H1 (cell line): ENCODE results near the gene RAD51B. TPM values are rescaled to one million over a fixed set of nuclear protein-coding genes. Genes with fewer than 3 reads are reported as not detected.
A peak's percentile ranks its signal among the peaks of the same experiment; 100 is the strongest.

Experiments used
- CTCF ChIA-PET: fragments of 300-600 bp; sonication (Branson Sonifier 250); formaldehyde crosslinking; loops from one replicate; lab custom pipeline; 2021; ENCODE audit not compliant: partially characterized antibody; lab: Charles Lee
- POLR2A ChIA-PET: fragments of 300-600 bp; sonication (Branson Sonifier 250); formaldehyde crosslinking; loops from one replicate; lab custom pipeline; 2021; ENCODE audit warnings: inconsistent platforms; ENCODE audit not compliant: partially characterized antibody; lab: Charles Lee
- DNase-seq, 2 experiments: peaks; one replicate each; pipeline versions ENCODE4 v3.0.0 to v3.0.0-alpha.2; 2010 to 2022; ENCODE audit warnings: low spot score in 2 of 2, low read depth in 1 of 2, mixed read lengths in 1 of 2
- FAIRE-seq: peaks from 2 replicates; lab custom pipeline; 2011; peaks lifted over from hg19 to GRCh38; lab: Jason Lieb, UNC
- H2AFZ ChIP-seq: 2 replicates; pipeline ENCODE4 v1.8.1; 2012; ENCODE audit warnings: low read length, inconsistent platforms
- H2AK5ac ChIP-seq: 2 replicates; pipeline ENCODE4 v1.6.1; 2013; ENCODE audit warnings: low read depth, low read length
- H2BK120ac ChIP-seq: replicated peaks from 2 replicates; pipeline ENCODE3; 2013; ENCODE audit warnings: low read depth, low read length, inconsistent platforms
- H2BK12ac ChIP-seq: 2 replicates; pipeline ENCODE4 v1.6.1; 2013; ENCODE audit warnings: low read depth, low read length
- H2BK15ac ChIP-seq: 2 replicates; pipeline ENCODE4 v1.6.1; 2013; ENCODE audit warnings: low read length
- H2BK20ac ChIP-seq: 2 replicates; pipeline ENCODE4 v1.6.1; 2013; ENCODE audit warnings: low read length
- H2BK5ac ChIP-seq: 2 replicates; pipeline ENCODE4 v1.6.1; 2013; ENCODE audit warnings: low read depth, low read length
- H3K14ac ChIP-seq: 2 replicates; pipeline ENCODE4 v1.6.1; 2013; ENCODE audit warnings: inconsistent platforms; ENCODE audit not compliant: insufficient read length
- H3K18ac ChIP-seq: 2 replicates; pipeline ENCODE4 v1.6.1; 2013; ENCODE audit warnings: low read length; ENCODE audit errors: extremely low read depth
- H3K23ac ChIP-seq: 2 replicates; pipeline ENCODE4 v1.6.1; 2013; ENCODE audit warnings: inconsistent platforms; ENCODE audit not compliant: insufficient read length
- H3K23me2 ChIP-seq: 2 replicates; pipeline ENCODE4 v1.6.1; 2013; ENCODE audit warnings: low read depth, low read length
- H3K27ac ChIP-seq: 2 replicates; pipeline ENCODE4 v1.6.1; 2011; ENCODE audit warnings: low read depth, low read length, inconsistent platforms
- H3K27me3 ChIP-seq, 4 experiments: replicated peaks in 1 of 4; 1 replicate in 1 of 4; 2 replicates in 3 of 4; pipeline versions ENCODE4 v1.6.1 to v1.8.1; 2011 to 2013; ENCODE audit warnings: low read length in 3 of 4, mild to moderate bottlenecking in 3 of 4, inconsistent platforms in 2 of 4, mixed read lengths in 2 of 4, moderate library complexity in 1 of 4; ENCODE audit not compliant: control insufficient read depth in 3 of 4, insufficient read depth in 3 of 4; ENCODE audit errors: extremely low read depth in 1 of 4
- H3K36me3 ChIP-seq, 4 experiments: 2 replicates each; pipeline versions ENCODE4 v1.6.1 to v1.8.1; 2011 to 2013; ENCODE audit warnings: mild to moderate bottlenecking in 4 of 4, low read length in 3 of 4, moderate library complexity in 2 of 4, control low read depth in 1 of 4, inconsistent platforms in 1 of 4; ENCODE audit not compliant: insufficient read depth in 4 of 4, control insufficient read depth in 2 of 4
- H3K4ac ChIP-seq: replicated peaks from 2 replicates; pipeline ENCODE3; 2013; ENCODE audit warnings: low read length, low read depth, mixed read lengths, inconsistent platforms; ENCODE audit not compliant: insufficient read length
- H3K4me1 ChIP-seq, 4 experiments: replicated peaks in 1 of 4; 1 replicate in 1 of 4; 2 replicates in 3 of 4; pipeline versions ENCODE4 v1.6.1 to v1.8.1; 2011 to 2013; ENCODE audit warnings: low read length in 3 of 4, inconsistent platforms in 2 of 4, mixed read lengths in 1 of 4; ENCODE audit not compliant: insufficient read depth in 4 of 4, control insufficient read depth in 3 of 4
- H3K4me2 ChIP-seq, 2 experiments: 2 replicates each; pipeline versions ENCODE4 v1.6.1 to v1.8.1; 2011 to 2013; ENCODE audit warnings: low read depth in 2 of 2, low read length in 2 of 2, control low read depth in 1 of 2, inconsistent platforms in 1 of 2, mild to moderate bottlenecking in 1 of 2; ENCODE audit not compliant: insufficient read depth in 1 of 2
- H3K4me3 ChIP-seq, 4 experiments: fragments of 200-600, 300-600 bp in 1 of 4; sonication (generic), shearing (Covaris generic), sonication (Bioruptor Twin) in 1 of 4; 2 replicates each; pipeline versions ENCODE4 v1.5.1 to v1.8.1; 2011 to 2016; ENCODE audit warnings: low read length in 4 of 4, low read depth in 3 of 4, control low read depth in 2 of 4, inconsistent platforms in 2 of 4, mild to moderate bottlenecking in 2 of 4, mixed read lengths in 1 of 4, moderate library complexity in 1 of 4; ENCODE audit not compliant: insufficient read depth in 2 of 4; ENCODE audit errors: extremely low read depth in 1 of 4
- H3K56ac ChIP-seq: replicated peaks from 2 replicates; pipeline ENCODE3; 2013; ENCODE audit warnings: low read depth, mild to moderate bottlenecking, mixed read lengths, low read length, inconsistent platforms; ENCODE audit not compliant: insufficient read length
- H3K79me1 ChIP-seq: 2 replicates; pipeline ENCODE4 v1.6.1; 2013; ENCODE audit warnings: low read depth, low read length, control low read depth
- H3K79me2 ChIP-seq, 2 experiments: 2 replicates each; pipeline versions ENCODE4 v1.6.1 to v1.8.1; 2012 to 2013; ENCODE audit warnings: low read length in 2 of 2, mild to moderate bottlenecking in 2 of 2, inconsistent platforms in 1 of 2; ENCODE audit not compliant: insufficient read depth in 2 of 2, control insufficient read depth in 1 of 2
- H3K9ac ChIP-seq, 4 experiments: replicated peaks in 1 of 4; 1 replicate in 1 of 4; 2 replicates in 3 of 4; pipeline versions ENCODE4 v1.6.1 to v1.8.1; 2011 to 2013; ENCODE audit warnings: low read depth in 3 of 4, low read length in 3 of 4, control low read depth in 2 of 4, mild to moderate bottlenecking in 2 of 4, moderate library complexity in 2 of 4, inconsistent platforms in 1 of 4; ENCODE audit errors: extremely low read depth in 1 of 4
- H3K9me3 ChIP-seq, 2 experiments: 2 replicates each; pipeline versions ENCODE4 v1.6.1 to v1.8.1; 2012 to 2013; ENCODE audit warnings: mild to moderate bottlenecking in 2 of 2, moderate library complexity in 2 of 2, control low read depth in 1 of 2, inconsistent platforms in 1 of 2, low read depth in 1 of 2, low read length in 1 of 2, mixed read lengths in 1 of 2; ENCODE audit not compliant: insufficient read depth in 2 of 2
- H4K20me1 ChIP-seq, 2 experiments: replicated peaks in 1 of 2; 2 replicates each; pipeline versions ENCODE3 to v1.8.1; 2011 to 2013; ENCODE audit warnings: inconsistent platforms in 2 of 2, low read length in 2 of 2, mild to moderate bottlenecking in 1 of 2; ENCODE audit not compliant: insufficient read depth in 2 of 2, control insufficient read depth in 1 of 2
- H4K5ac ChIP-seq: 2 replicates; pipeline ENCODE4 v1.6.1; 2013; ENCODE audit warnings: low read length, low read depth, mixed read lengths, inconsistent platforms; ENCODE audit not compliant: insufficient read length
- H4K8ac ChIP-seq: 2 replicates; pipeline ENCODE4 v1.8.0; 2013; ENCODE audit warnings: mild to moderate bottlenecking, moderate library complexity, low read length, inconsistent platforms; ENCODE audit not compliant: insufficient read depth; ENCODE audit errors: extremely low read depth
- H4K91ac ChIP-seq: replicated peaks from 2 replicates; pipeline ENCODE3; 2013; ENCODE audit warnings: low read length, mixed read lengths, inconsistent platforms; ENCODE audit not compliant: insufficient read length
- E2F6 ChIP-seq: IDR thresholded peaks from 2 replicates; pipeline ENCODE4 v1.6.1; 2012; ENCODE audit warnings: inconsistent platforms
- POU5F1 ChIP-seq: IDR thresholded peaks from 2 replicates; pipeline ENCODE4 v1.6.1; 2011; ENCODE audit warnings: low read depth, mild to moderate bottlenecking, low read length, moderate library complexity
- SIX5 ChIP-seq: IDR thresholded peaks from 2 replicates; pipeline ENCODE4 v1.6.1; 2011; ENCODE audit warnings: mild to moderate bottlenecking, low read depth, low read length
- SP2 ChIP-seq: IDR thresholded peaks from 2 replicates; pipeline ENCODE4 v1.6.1; 2012; ENCODE audit warnings: mild to moderate bottlenecking, low read length, inconsistent platforms
- SRF ChIP-seq: IDR thresholded peaks from 2 replicates; pipeline ENCODE4 v1.6.1; 2011; ENCODE audit warnings: mild to moderate bottlenecking, low read depth, low read length, moderate library complexity
- TCF12 ChIP-seq: IDR thresholded peaks from 2 replicates; pipeline ENCODE4 v1.6.1; 2011; ENCODE audit warnings: low read depth, mild to moderate bottlenecking, low read length
- WGBS, 2 experiments: shearing (Covaris generic) in 1 of 2; methylation state at CpG; one replicate each; pipeline versions ENCODE4 v1.1.6 to v1.1.7; 2013 to 2015; ENCODE audit warnings: low lambda C conversion rate in 2 of 2, mixed read lengths in 2 of 2, inconsistent platforms in 1 of 2, low coverage in 1 of 2, missing lambda C conversion rate in 1 of 2; ENCODE audit not compliant: insufficient replicate concordance in 2 of 2, insufficient coverage in 1 of 2, insufficient read length in 1 of 2; ENCODE audit errors: extremely low coverage in 1 of 2, missing lambda C conversion rate in 1 of 2; 5-methylcytosine and 5-hydroxymethylcytosine counted together
- polyA plus RNA-seq, 7 experiments: library from polyadenylated mRNA; depleted of rRNA in 3 of 7; stranded (reverse) in 5 of 7; unstranded in 2 of 7; fragments of >200 nt in 5 of 7; fragments of 200-250 nt in 2 of 7; gene quantifications; 1 replicate in 5 of 7; 2 replicates in 1 of 7; 4 replicates in 1 of 7; pipeline versions ENCODE4 v1.2.1 to v1.2.3, GENCODE V29; 2011 to 2013; ENCODE audit warnings: missing spikeins in 2 of 7, mixed read lengths in 2 of 7
- total RNA-seq: library from RNA; stranded (reverse); fragmentation: NEBNext Ultra II Directional; extraction: Animal tissue kit (Norgen Biotek cat#: 25700); gene quantifications from 2 replicates; pipeline ENCODE4 v1.2.1, GENCODE V29; 2021

RAD51B gene
- total and polyA plus RNA-seq, 2 of the 8 experiments (the other 6 are each of a cell fraction or from before 2014, with no cell fraction given), result 3.9 to 14.9 TPM

DNA sequence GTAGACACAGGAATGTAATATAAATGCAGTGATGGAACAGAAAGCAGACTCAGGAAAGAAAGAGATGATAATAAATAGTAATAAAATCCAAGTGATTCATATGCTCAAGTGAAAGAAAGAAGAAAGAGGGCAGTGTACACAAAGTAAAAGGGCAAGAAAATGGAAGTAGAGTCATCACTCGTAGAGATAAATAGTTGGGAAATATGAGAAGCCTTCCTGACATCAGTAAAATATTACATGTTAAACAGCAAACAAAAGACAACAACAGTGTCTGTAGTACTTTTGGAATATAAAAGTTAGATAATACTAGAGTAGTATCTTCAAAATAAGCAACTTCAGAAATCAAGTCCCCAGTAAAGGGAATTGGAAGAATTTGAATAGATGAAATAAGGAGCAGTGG, 412.3 kb downstream of the RAD51B start:
- no peak overlapping the region for H2BK12ac ChIP-seq
- H3K4ac ChIP-seq, result no peak overlapping the region
- H3K23ac ChIP-seq, result no peak overlapping the region
- no peak overlapping the region for H4K8ac ChIP-seq
- CTCF ChIA-PET, result no interaction called here
- no peak overlapping the region for H2BK5ac ChIP-seq
- FAIRE-seq, result no peak
- H3K27me3 ChIP-seq, result no peaks in the 10 kb centered on the region
- no peaks in the 10 kb centered on the region for H4K20me1 ChIP-seq
- H2AFZ ChIP-seq, result no peak overlapping the region
- H3K18ac ChIP-seq, result no peak overlapping the region
- no peak overlapping the region for H2BK15ac ChIP-seq
- DNase-seq, result no peak
- no peaks in the 10 kb centered on the region for H3K36me3 ChIP-seq
- 83% methylated on average over 1 of the region's 1 CpG; no CpG with 5 or more reads in 1 of the 2 experiments for WGBS, 2 experiments
- H2BK20ac ChIP-seq, result no peak overlapping the region
- H3K9me3 ChIP-seq, result no peaks in the 10 kb centered on the region
- H3K4me3 ChIP-seq, result no peak overlapping the region
- no peak overlapping the region for H3K56ac ChIP-seq
- H2BK120ac ChIP-seq, result no peak overlapping the region
- no peak overlapping the region for H4K91ac ChIP-seq
- H3K27ac ChIP-seq, result peak overlapping the region; percentile 41; the same call in 1 of the 2 replicates
- no peaks in the 10 kb centered on the region for H3K79me1 ChIP-seq
- no peaks in the 10 kb centered on the region for H3K23me2 ChIP-seq
- no peaks in the 10 kb centered on the region for H3K79me2 ChIP-seq
- H3K4me1 ChIP-seq, result peaks cover 0 to 17% (median 8%) of the 10 kb centered on the region in 4 experiments; a peak in 3 of 7 replicates
- 0 out of 4 replicates have a peak overlapping the region, but pooled peaks of 1 of the 2 experiments have one; percentile 19 for H3K4me2 ChIP-seq
- H4K5ac ChIP-seq, result no peak overlapping the region
- POLR2A ChIA-PET, result interaction anchor here (0.6 to 1.2 kb wide), 2 partner anchors 298 to 617 kb away, joined by 3 to 5 read pairs; no protein-coding TSS in a partner anchor
- H3K14ac ChIP-seq, result no peak overlapping the region
- no peak overlapping the region for H3K9ac ChIP-seq
- H2AK5ac ChIP-seq, result no peak overlapping the region
- TF ChIP-seq TCF12 (no peak), E2F6 (no peak), SIX5 (no peak), SRF (no peak), SP2 (no peak), POU5F1 (no peak)
